HS-5 (cell line): Measurements from ENCODE around the gene SYNJ2.
A peak's percentile ranks its signal among the peaks of the same experiment; 100 is the strongest.

ENCODE experiments used
- DNase-seq: peaks from one replicate; pipeline ENCODE4 v3.0.0-alpha.2; 2012; ENCODE audit warnings: low read depth

SYNJ2 gene

GRCh38 chr6:158011478-158011920 lies 29.8 kb downstream of the SYNJ2 start:
- DNase-seq: no peak

- no peak for DNase-seq
These were observed 30.4 kb downstream of the SYNJ2 start for GRCh38 chr6:158011980-158012566.

- DNase-seq: no peak
These were observed 32.3 kb downstream of the SYNJ2 start for GRCh38 chr6:158013904-158014504.

- DNase-seq: no peak
These were observed 33.0 kb downstream of the SYNJ2 start for GRCh38 chr6:158014505-158015187.

GRCh38 chr6:158015188-158015506 lies 33.5 kb downstream of the SYNJ2 start:
- no peak for DNase-seq

GRCh38 chr6:158016571-158017383 lies 35.1 kb downstream of the SYNJ2 start:
- DNase-seq: no peak

GRCh38 chr6:158017621-158018040 lies 36.0 kb downstream of the SYNJ2 start:
- DNase-seq: no peak

- no peak for DNase-seq
These were observed 36.5 kb downstream of the SYNJ2 start for GRCh38 chr6:158018041-158018771.

GRCh38 chr6:158018851-158019361 lies 37.2 kb downstream of the SYNJ2 start:
- no peak for DNase-seq

GRCh38 chr6:158019416-158019815 lies 37.8 kb downstream of the SYNJ2 start:
- DNase-seq: no peak

GRCh38 chr6:158020272-158020711 lies 38.6 kb downstream of the SYNJ2 start:
- no peak for DNase-seq

GRCh38 chr6:158020811-158021210 lies 39.1 kb downstream of the SYNJ2 start:
- DNase-seq: no peak

GRCh38 chr6:158021376-158021775 lies 39.7 kb downstream of the SYNJ2 start:
- no peak for DNase-seq

GRCh38 chr6:158021814-158022748 lies 40.4 kb downstream of the SYNJ2 start:
- DNase-seq: no peak

- DNase-seq: no peak
These were observed 41.3 kb downstream of the SYNJ2 start for GRCh38 chr6:158022749-158023596.

GRCh38 chr6:158023597-158023939 lies 41.9 kb downstream of the SYNJ2 start:
- no peak for DNase-seq

- DNase-seq: no peak
These were observed 43.1 kb downstream of the SYNJ2 start for GRCh38 chr6:158024566-158025297.

GRCh38 chr6:158026054-158026900 lies 44.6 kb downstream of the SYNJ2 start:
- peak; percentile 90 for DNase-seq
